AG10803 (cell line): Measurements from ENCODE around the gene SULF2.
A peak's percentile ranks its signal among the peaks of the same experiment; 100 is the strongest.
"Not testable (repeated sequence)": the region's sequence is repeated elsewhere in the genome, so short reads cannot be mapped to it uniquely, and the experiment has no call there.

Source experiments
- DNase-seq: peaks from one replicate; pipeline ENCODE4 v3.0.0; 2010; ENCODE audit warnings: low read depth
- H3K4me3 ChIP-seq: 2 replicates; pipeline ENCODE4 v1.5.1; 2011; ENCODE audit warnings: mild to moderate bottlenecking, low read length, control low read depth
- TF ChIP-seq, protein P1 (sequence below): conservative IDR thresholded peaks from 2 replicates; pipeline ENCODE4 v1.5.1; 2011; ENCODE audit warnings: mild to moderate bottlenecking, low read length, control low read depth, inconsistent platforms

SULF2 gene

GRCh38 chr20:47795214-47795907 lies 10.1 kb upstream of the SULF2 start:
- no peak for DNase-seq
- H3K4me3 ChIP-seq, result no peak overlapping the region
- TF ChIP-seq, protein P1, sequence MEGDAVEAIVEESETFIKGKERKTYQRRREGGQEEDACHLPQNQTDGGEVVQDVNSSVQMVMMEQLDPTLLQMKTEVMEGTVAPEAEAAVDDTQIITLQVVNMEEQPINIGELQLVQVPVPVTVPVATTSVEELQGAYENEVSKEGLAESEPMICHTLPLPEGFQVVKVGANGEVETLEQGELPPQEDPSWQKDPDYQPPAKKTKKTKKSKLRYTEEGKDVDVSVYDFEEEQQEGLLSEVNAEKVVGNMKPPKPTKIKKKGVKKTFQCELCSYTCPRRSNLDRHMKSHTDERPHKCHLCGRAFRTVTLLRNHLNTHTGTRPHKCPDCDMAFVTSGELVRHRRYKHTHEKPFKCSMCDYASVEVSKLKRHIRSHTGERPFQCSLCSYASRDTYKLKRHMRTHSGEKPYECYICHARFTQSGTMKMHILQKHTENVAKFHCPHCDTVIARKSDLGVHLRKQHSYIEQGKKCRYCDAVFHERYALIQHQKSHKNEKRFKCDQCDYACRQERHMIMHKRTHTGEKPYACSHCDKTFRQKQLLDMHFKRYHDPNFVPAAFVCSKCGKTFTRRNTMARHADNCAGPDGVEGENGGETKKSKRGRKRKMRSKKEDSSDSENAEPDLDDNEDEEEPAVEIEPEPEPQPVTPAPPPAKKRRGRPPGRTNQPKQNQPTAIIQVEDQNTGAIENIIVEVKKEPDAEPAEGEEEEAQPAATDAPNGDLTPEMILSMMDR, result no peak

- H3K4me3 ChIP-seq, DNase-seq: not testable (repeated sequence)
Measured at GRCh38 chr20:47794264-47794663, 9.0 kb upstream of the SULF2 start.

DNA sequence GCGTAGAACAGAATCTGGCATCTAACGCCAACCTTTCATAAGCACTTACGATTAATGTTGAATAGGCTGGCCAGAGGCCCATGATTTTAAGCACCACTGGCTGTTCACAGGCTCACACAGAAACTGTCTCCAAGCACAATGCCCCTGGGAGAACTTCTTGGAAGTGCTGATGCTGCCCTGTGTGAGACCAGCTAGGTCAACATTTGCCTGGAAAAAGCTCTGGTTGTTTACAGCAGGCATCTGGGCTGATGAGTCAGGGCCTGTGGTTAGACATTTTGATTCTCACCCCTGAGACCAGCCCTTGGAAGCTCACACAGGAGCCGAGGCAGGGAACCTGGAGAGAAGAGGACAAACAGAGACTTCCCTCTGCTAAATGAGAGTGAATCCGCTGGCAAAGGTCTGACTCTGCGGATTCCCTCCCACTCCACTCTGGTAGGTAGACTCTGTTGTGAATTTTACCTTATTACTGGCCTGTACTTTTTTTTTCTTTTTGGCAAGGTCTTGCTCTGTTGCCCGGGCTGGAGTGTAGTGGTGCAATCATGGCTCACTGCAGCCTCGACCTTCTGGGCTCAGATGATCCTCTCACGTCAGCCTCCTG lies 6.8 kb upstream of the SULF2 start:
- peak; percentile 97 for DNase-seq
- H3K4me3 ChIP-seq, result no peak overlapping the region
- TF ChIP-seq, protein P1, result no peak

DNA sequence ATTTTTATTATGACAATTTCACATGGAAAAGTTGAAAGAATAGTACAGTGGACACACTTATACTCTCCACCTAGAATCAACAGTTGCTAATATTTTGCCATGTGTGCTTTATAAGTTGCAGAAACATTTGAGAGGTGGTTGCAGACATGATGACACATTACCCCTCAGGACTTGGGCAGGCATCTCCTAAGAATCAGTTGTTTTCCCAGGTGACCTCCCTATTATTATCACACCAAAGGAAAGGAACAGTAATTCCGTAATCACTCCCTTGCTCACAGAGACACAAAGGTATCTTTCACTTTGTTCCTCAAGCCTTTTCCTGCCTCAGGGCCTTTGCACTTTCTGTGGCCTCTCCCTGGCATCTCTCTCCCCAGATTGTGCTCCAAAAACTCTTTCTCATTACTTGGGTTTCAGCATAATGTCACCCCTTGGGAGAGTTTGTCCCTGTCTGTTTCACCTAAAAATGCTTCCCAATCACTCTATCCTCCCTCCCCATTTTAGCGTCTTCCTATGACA lies 5.9 kb upstream of the SULF2 start:
- DNase-seq, result no peak
- TF ChIP-seq, protein P1, result no peak
- H3K4me3 ChIP-seq, result no peak overlapping the region

DNA sequence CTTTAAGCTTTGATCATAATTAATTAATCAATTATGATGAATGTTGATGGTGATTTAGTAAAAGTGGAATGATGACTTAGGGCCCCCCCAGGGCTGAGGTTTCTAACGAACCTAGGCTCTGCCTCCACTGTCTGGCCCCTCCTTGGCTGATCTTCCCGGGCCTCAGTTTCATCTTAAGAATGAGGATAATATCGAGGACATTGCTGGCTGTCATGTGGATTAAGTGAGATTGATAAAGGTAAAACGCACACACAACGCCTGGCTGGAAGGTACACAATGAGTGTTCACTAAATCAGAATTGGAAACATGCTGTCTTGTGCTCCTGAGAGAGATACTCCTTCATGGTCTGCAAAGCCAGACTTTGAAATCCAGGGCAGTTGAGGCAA lies 5.3 kb upstream of the SULF2 start:
- no peak for DNase-seq
- TF ChIP-seq, protein P1, result no peak
- H3K4me3 ChIP-seq, result no peak overlapping the region

- H3K4me3 ChIP-seq, result no peak overlapping the region
- DNase-seq, result peak; percentile 87
- TF ChIP-seq, protein P1, result no peak
Measured at GRCh38 chr20:47789764-47790579, 4.7 kb upstream of the SULF2 start.

DNA sequence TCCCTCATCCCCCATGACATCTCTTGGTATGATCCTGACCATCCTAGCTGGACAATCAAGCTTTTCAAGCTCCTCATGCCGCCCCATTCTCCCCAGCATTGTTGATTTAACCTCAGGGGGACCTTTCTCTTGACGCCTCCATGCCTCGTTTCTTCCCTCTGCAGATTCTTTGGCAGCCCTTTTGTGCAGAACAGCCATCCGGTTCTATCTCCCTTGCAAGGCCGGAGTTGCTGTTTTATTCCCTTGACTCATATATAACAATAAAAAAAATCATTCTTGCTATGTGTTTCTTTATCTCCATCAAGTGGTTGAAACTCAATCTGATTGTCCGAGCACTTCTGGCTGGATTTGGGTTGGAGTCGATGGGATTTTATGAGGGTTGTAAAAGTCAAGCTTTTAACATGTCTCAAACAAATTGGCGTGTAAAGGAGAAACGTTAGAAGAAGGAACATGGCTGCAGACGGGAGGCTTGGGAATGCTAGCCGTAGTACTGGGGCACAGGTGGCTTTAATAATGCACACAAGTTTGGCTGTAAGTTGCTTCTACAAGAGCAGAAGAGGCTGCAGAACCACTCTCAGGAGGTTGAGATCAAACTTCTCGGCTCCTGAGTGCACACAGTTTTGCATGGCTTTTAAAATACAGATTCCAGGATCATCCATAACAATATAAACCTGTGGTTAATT lies 3.9 kb upstream of the SULF2 start:
- peak; percentile 46 for DNase-seq
- TF ChIP-seq, protein P1, result no peak
- no peak overlapping the region for H3K4me3 ChIP-seq
